ENCODE results near the gene HAUS3.

DNA sequence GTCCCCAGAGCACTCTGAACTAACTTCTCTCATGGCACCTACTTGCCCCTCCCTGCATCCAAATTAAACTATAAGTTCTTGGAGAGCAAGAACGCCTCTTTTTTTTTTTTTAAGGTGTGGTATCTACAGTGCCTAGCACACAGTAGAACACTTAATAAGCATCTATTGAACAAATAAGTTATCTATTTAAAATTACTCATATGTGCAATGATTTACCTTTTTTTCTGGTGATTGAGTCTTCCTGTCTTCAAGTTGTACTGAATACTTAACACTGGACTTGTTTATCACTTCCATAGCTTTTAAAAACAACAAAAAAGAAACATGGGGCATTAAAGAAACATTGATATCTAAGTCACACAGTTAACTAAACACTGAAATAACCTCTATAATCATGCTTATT is 29.1 kb downstream of the HAUS3 start:
- TF ChIP-seq, protein P1, sequence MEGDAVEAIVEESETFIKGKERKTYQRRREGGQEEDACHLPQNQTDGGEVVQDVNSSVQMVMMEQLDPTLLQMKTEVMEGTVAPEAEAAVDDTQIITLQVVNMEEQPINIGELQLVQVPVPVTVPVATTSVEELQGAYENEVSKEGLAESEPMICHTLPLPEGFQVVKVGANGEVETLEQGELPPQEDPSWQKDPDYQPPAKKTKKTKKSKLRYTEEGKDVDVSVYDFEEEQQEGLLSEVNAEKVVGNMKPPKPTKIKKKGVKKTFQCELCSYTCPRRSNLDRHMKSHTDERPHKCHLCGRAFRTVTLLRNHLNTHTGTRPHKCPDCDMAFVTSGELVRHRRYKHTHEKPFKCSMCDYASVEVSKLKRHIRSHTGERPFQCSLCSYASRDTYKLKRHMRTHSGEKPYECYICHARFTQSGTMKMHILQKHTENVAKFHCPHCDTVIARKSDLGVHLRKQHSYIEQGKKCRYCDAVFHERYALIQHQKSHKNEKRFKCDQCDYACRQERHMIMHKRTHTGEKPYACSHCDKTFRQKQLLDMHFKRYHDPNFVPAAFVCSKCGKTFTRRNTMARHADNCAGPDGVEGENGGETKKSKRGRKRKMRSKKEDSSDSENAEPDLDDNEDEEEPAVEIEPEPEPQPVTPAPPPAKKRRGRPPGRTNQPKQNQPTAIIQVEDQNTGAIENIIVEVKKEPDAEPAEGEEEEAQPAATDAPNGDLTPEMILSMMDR (IDR thresholded peaks at IDR 0.05; ENCODE audit: borderline replicate concordance, extremely low read depth, low read length, poor library complexity, severe bottlenecking): no peak
- TF ChIP-seq EZH2 (IDR thresholded peaks at IDR 0.05; ENCODE audit: borderline replicate concordance, low read depth, low read length, severe bottlenecking): no peak
